Keratinocyte (primary cell): Measurements from ENCODE around the gene NUDT14. TPM values are rescaled to one million over a fixed set of nuclear protein-coding genes. Genes with fewer than 3 reads are reported as not detected.

ENCODE experiments used
- DNase-seq: peaks from one replicate; pipeline ENCODE4 v3.0.0-alpha.2; 2011; ENCODE audit warnings: low read depth, missing footprints, low spot score
- FAIRE-seq: peaks from 2 replicates; lab custom pipeline; 2011; peaks lifted over from hg19 to GRCh38; lab: Jason Lieb, UNC
- H2AFZ ChIP-seq: 2 replicates; pipeline ENCODE4 v1.6.0; 2012; ENCODE audit warnings: low read length, control low read depth, inconsistent platforms; ENCODE audit not compliant: control insufficient read depth
- H3K27ac ChIP-seq: 2 replicates; pipeline ENCODE4 v1.5.1; 2011; ENCODE audit warnings: low read length; ENCODE audit not compliant: control insufficient read depth, insufficient read depth
- H3K27me3 ChIP-seq: 3 replicates; pipeline ENCODE4 v1.6.0; 2011; ENCODE audit warnings: low read length; ENCODE audit not compliant: control insufficient read depth, insufficient read depth; ENCODE audit errors: extremely low read depth
- H3K36me3 ChIP-seq, 2 experiments: 2 replicates in 1 of 2; 3 replicates in 1 of 2; pipeline ENCODE4 v1.5.1; 2011; ENCODE audit warnings: low read length in 2 of 2, mild to moderate bottlenecking in 1 of 2; ENCODE audit not compliant: control insufficient read depth in 2 of 2, insufficient read depth in 2 of 2; ENCODE audit errors: extremely low read depth in 1 of 2
- H3K4me1 ChIP-seq: 3 replicates; pipeline ENCODE4 v1.5.1; 2011; ENCODE audit warnings: low read length; ENCODE audit not compliant: control insufficient read depth, insufficient read depth; ENCODE audit errors: extremely low read depth
- H3K4me2 ChIP-seq: 3 replicates; pipeline ENCODE4 v1.6.0; 2011; ENCODE audit warnings: low read depth, low read length; ENCODE audit not compliant: control insufficient read depth, insufficient read depth; ENCODE audit errors: extremely low read depth
- H3K4me3 ChIP-seq, 3 experiments: fragments of 200-600 bp in 1 of 3; sonication (generic) in 1 of 3; 2 replicates in 2 of 3; 3 replicates in 1 of 3; pipeline ENCODE4 v1.5.1; 2011 to 2016; ENCODE audit warnings: low read length in 3 of 3, mild to moderate bottlenecking in 3 of 3, control low read depth in 2 of 3, inconsistent platforms in 1 of 3, low read depth in 1 of 3, mixed read lengths in 1 of 3, mixed run types in 1 of 3, moderate library complexity in 1 of 3; ENCODE audit not compliant: control insufficient read depth in 2 of 3, insufficient read depth in 2 of 3; ENCODE audit errors: extremely low read depth in 1 of 3
- H3K79me2 ChIP-seq: 2 replicates; pipeline ENCODE4 v1.6.0; 2012; ENCODE audit warnings: low read length; ENCODE audit not compliant: control insufficient read depth, insufficient read depth
- H3K9ac ChIP-seq: 3 replicates; pipeline ENCODE4 v1.6.0; 2011; ENCODE audit warnings: low read length; ENCODE audit not compliant: control insufficient read depth, insufficient read depth; ENCODE audit errors: extremely low read depth
- H3K9me1 ChIP-seq: 3 replicates; pipeline ENCODE4 v1.6.0; 2011; ENCODE audit warnings: low read length; ENCODE audit not compliant: control insufficient read depth, insufficient read depth; ENCODE audit errors: extremely low read depth
- H3K9me3 ChIP-seq: 2 replicates; pipeline ENCODE4 v1.5.1; 2012; ENCODE audit warnings: low read depth, low read length; ENCODE audit not compliant: control insufficient read depth
- H4K20me1 ChIP-seq: 3 replicates; pipeline ENCODE4 v1.6.0; 2011; ENCODE audit warnings: low read length; ENCODE audit not compliant: control insufficient read depth, insufficient read depth; ENCODE audit errors: extremely low read depth
- EZH2 ChIP-seq: IDR thresholded peaks from one replicate; pipeline ENCODE4 v1.6.1; 2012; ENCODE audit warnings: inconsistent platforms, mild to moderate bottlenecking, low read length, moderate library complexity
- dilution Hi-C: fragments of 300-500 bp; cut with MboI; formaldehyde crosslinking; loops from one replicate; pipeline ENCODE4 v1.7.0; 2020; ENCODE audit warnings: low sequenced_read_pairs; ENCODE audit not compliant: extremely low pct_ligation_motif_present
- polyA plus RNA-seq, 5 experiments: library from polyadenylated mRNA; depleted of rRNA in 3 of 5; stranded (reverse) in 3 of 5; stranded (forward) in 1 of 5; unstranded in 1 of 5; fragments of >200 nt; gene quantifications; 1 replicate in 1 of 5; 2 replicates in 3 of 5; 3 replicates in 1 of 5; pipeline versions ENCODE4 v1.2.1 to v1.2.3, GENCODE V29; 2011 to 2012; ENCODE audit warnings: missing spikeins in 2 of 5, low read depth in 1 of 5, low replicate concordance in 1 of 5
- TF ChIP-seq, protein P1 (sequence below), 3 experiments: IDR thresholded peaks in 1 of 3; conservative IDR thresholded peaks in 1 of 3; optimal IDR thresholded peaks in 1 of 3; 2 replicates in 2 of 3; 3 replicates in 1 of 3; pipeline versions ENCODE3 to v1.5.1; 2011; ENCODE audit warnings: low read length in 3 of 3, mild to moderate bottlenecking in 3 of 3, moderate library complexity in 2 of 3, control low read depth in 1 of 3, inconsistent platforms in 1 of 3; ENCODE audit not compliant: insufficient read depth in 2 of 3; ENCODE audit errors: extremely low read depth in 1 of 3

Gene NUDT14
- polyA plus RNA-seq, 1 donor (not counting 4 experiments of a cell fraction or from before 2014, with no cell fraction given): 15.6 TPM

DNA sequence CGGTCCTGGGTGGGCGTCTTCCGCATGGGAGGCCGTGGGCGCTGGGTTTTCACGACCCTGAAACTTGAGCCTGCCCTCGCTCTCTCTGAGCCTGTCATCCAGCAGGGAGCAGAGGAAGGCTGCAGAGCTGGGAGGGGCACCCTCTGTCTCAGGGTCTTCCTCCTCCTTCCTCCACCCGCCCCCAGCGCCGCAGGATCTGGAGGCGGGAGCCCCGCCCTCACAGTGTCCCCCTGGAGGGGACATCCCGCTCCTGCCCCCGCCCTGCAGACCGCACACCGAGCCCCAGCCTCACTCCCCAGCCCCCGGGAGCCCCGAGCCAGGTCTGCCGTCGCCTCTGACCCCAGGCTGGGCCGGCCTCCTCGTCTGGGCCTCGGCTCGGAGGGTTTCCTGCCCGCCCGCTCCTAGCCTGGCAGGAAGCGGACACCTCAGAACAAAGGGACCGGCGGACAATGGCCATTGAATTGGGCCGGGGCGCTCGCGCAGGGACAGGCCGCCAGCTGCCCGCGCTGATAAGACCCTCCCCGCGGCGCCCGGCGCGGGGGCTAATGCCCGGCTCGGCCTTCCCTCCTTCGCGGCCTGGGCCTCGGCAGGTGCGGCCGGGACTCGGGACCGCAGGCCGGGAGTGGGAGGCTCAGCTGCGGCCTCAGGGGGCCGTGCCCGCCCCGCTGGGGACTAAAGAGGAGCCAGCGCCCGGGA is 15.3 kb upstream of the NUDT14 start:
- no peak overlapping the region for H2AFZ ChIP-seq
- no peaks in the 10 kb centered on the region for H3K79me2 ChIP-seq
- no peaks in the 10 kb centered on the region for H3K36me3 ChIP-seq
- dilution Hi-C loops: no loop called here
- no peak overlapping the region for H3K27ac ChIP-seq
- no peak overlapping the region for H3K4me3 ChIP-seq
- H3K9ac ChIP-seq: no peak overlapping the region
- no peak for FAIRE-seq
- no peak for DNase-seq
- H3K9me1 ChIP-seq: no peaks in the 10 kb centered on the region
- H4K20me1 ChIP-seq: no peaks in the 10 kb centered on the region
- peaks cover 5% of the 10 kb centered on the region for H3K4me1 ChIP-seq
- no peak overlapping the region for H3K4me2 ChIP-seq
- no peaks in the 10 kb centered on the region for H3K9me3 ChIP-seq
- peak; percentile 79 for TF ChIP-seq EZH2
- TF ChIP-seq, protein P1, sequence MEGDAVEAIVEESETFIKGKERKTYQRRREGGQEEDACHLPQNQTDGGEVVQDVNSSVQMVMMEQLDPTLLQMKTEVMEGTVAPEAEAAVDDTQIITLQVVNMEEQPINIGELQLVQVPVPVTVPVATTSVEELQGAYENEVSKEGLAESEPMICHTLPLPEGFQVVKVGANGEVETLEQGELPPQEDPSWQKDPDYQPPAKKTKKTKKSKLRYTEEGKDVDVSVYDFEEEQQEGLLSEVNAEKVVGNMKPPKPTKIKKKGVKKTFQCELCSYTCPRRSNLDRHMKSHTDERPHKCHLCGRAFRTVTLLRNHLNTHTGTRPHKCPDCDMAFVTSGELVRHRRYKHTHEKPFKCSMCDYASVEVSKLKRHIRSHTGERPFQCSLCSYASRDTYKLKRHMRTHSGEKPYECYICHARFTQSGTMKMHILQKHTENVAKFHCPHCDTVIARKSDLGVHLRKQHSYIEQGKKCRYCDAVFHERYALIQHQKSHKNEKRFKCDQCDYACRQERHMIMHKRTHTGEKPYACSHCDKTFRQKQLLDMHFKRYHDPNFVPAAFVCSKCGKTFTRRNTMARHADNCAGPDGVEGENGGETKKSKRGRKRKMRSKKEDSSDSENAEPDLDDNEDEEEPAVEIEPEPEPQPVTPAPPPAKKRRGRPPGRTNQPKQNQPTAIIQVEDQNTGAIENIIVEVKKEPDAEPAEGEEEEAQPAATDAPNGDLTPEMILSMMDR (optimal IDR thresholded peaks at IDR 0.05 in 1 of 3, IDR thresholded peaks at IDR 0.05 in 1 of 3, conservative IDR thresholded peaks at IDR 0.05 in 1 of 3; ENCODE audit: extremely low read depth in 1 of 3, insufficient read depth in 2 of 3, low read length in 3 of 3): no peak
- peaks cover 43% of the 10 kb centered on the region for H3K27me3 ChIP-seq

DNA sequence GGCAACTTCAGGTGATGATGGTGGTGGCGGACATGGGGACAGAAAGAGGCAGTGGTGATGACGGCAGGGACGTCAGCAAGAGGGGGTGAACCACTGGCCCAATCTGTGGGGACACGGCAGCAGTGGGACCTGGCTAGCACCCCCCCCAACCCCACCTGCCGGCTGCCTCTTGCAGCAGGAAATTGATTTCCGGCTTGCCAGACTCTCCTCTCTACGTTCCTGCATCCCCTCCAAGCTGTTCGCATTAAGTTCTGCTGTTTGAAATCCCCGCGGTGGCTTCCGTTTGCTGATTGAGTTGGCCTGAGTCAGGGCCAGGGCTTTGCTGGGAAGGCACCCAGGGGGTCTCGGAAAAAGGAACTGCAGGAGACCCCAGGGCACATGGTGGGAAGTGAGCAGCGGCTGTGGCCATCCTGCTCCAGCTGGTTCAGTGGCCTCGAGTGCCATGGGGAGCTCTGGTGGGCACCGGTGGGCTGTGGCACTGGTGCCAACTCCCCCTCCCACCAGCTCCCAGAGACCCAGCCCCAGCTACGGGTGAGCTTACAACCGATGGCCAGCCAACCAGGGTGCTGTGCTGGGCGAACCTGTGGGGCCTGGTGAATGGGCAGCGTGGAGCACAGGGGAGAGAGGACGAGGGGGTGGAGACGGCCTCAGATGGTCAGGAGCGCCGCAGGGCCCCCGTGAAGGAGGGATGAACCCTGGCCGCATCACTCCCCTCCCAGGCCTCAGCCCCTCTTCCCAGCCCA is 14.6 kb upstream of the NUDT14 start:
- H3K9me3 ChIP-seq: no peaks in the 10 kb centered on the region
- no peaks in the 10 kb centered on the region for H4K20me1 ChIP-seq
- H3K36me3 ChIP-seq: no peaks in the 10 kb centered on the region
- H3K4me3 ChIP-seq: no peak overlapping the region
- H3K9me1 ChIP-seq: no peaks in the 10 kb centered on the region
- H3K27me3 ChIP-seq: peaks cover 43% of the 10 kb centered on the region
- dilution Hi-C loops: no loop called here
- no peaks in the 10 kb centered on the region for H3K79me2 ChIP-seq
- no peak overlapping the region for H3K27ac ChIP-seq
- TF ChIP-seq, protein P1 (optimal IDR thresholded peaks at IDR 0.05 in 1 of 3, IDR thresholded peaks at IDR 0.05 in 1 of 3, conservative IDR thresholded peaks at IDR 0.05 in 1 of 3; ENCODE audit: extremely low read depth in 1 of 3, insufficient read depth in 2 of 3, low read length in 3 of 3): no peak
- TF ChIP-seq EZH2: no peak
- FAIRE-seq (no peak), DNase-seq (no peak)
- H3K9ac ChIP-seq: no peak overlapping the region
- H3K4me2 ChIP-seq: no peak overlapping the region
- no peak overlapping the region for H2AFZ ChIP-seq
- peaks cover 5% of the 10 kb centered on the region for H3K4me1 ChIP-seq
